GM23338 (cell line): ENCODE data around the gene REEP6. TPM values are rescaled to one million over a fixed set of nuclear protein-coding genes. Genes with fewer than 3 reads are reported as not detected.

Experiments
- ATAC-seq: fragments of 200-7000 bp; cut with Tn5 transposase; 3 replicates; pipeline ENCODE4 v1.9.1; 2020
- DNase-seq: peaks from one replicate; pipeline ENCODE4 v3.0.0-alpha.2; 2015; ENCODE audit warnings: low spot score
- H2AFZ ChIP-seq: fragments of 200-600 bp; sonication (generic); 2 replicates; pipeline ENCODE4 v1.8.0; 2016; ENCODE audit warnings: antibody characterized with exemption, mild to moderate bottlenecking, moderate library complexity
- H3F3A ChIP-seq: fragments of 200-600 bp; sonication (generic); replicated peaks from 2 replicates; pipeline ENCODE4 v1.8.0; 2017; ENCODE audit warnings: antibody characterized with exemption, mixed run types, low read depth
- H3K27ac ChIP-seq: fragments of 200-600 bp; sonication (generic); 2 replicates; pipeline ENCODE4 v1.6.1; 2016; ENCODE audit warnings: low read depth
- H3K27me3 ChIP-seq: fragments of 200-600 bp; sonication (generic); 2 replicates; pipeline ENCODE4 v1.8.0; 2016; ENCODE audit warnings: mild to moderate bottlenecking, mixed run types, moderate library complexity; ENCODE audit not compliant: insufficient read depth
- H3K36me3 ChIP-seq: fragments of 200-600 bp; sonication (generic); 2 replicates; pipeline ENCODE4 v1.8.0; 2016; ENCODE audit warnings: mild to moderate bottlenecking; ENCODE audit not compliant: insufficient read depth
- H3K4me1 ChIP-seq: fragments of 200-600 bp; sonication (generic); 2 replicates; pipeline ENCODE4 v1.8.0; 2016; ENCODE audit warnings: mild to moderate bottlenecking, moderate library complexity; ENCODE audit not compliant: insufficient read depth
- H3K4me2 ChIP-seq: fragments of 200-600 bp; sonication (generic); 2 replicates; pipeline ENCODE4 v1.7.1; 2017; ENCODE audit warnings: mixed run types
- H3K4me3 ChIP-seq: fragments of 200-600 bp; sonication (generic); 2 replicates; pipeline ENCODE4 v1.6.1; 2016; ENCODE audit warnings: mixed run types
- H3K79me2 ChIP-seq: fragments of 200-600 bp; sonication (generic); replicated peaks from 2 replicates; pipeline ENCODE4 v1.8.0; 2017; ENCODE audit warnings: mild to moderate bottlenecking; ENCODE audit not compliant: insufficient read depth
- H3K9me2 ChIP-seq: fragments of 200-600 bp; sonication (generic); 2 replicates; pipeline ENCODE4 v1.8.0; 2017; ENCODE audit not compliant: insufficient read depth
- H4K20me1 ChIP-seq: fragments of 200-600 bp; sonication (generic); replicated peaks from 2 replicates; pipeline ENCODE4 v1.8.0; 2017; ENCODE audit warnings: mild to moderate bottlenecking; ENCODE audit not compliant: insufficient read depth
- H3K27ac Mint-ChIP-seq: 2 replicates; pipeline ENCODE4 v1.8.0; 2020; ENCODE audit warnings: inconsistent platforms, mild to moderate bottlenecking, moderate library complexity, mixed read lengths
- H3K27me3 Mint-ChIP-seq: 3 replicates; pipeline ENCODE4 v1.8.0; 2022; ENCODE audit warnings: low read depth, mild to moderate bottlenecking, moderate library complexity, mixed read lengths, inconsistent platforms; ENCODE audit not compliant: insufficient read depth, poor library complexity
- H3K36me3 Mint-ChIP-seq: 3 replicates; pipeline ENCODE4 v1.8.0; 2021; ENCODE audit warnings: low read depth, mild to moderate bottlenecking, inconsistent platforms, moderate library complexity, mixed read lengths
- H3K4me1 Mint-ChIP-seq: 3 replicates; pipeline ENCODE4 v1.8.0; 2020; ENCODE audit warnings: mild to moderate bottlenecking, inconsistent platforms, mixed read lengths
- H3K4me3 Mint-ChIP-seq: 3 replicates; pipeline ENCODE4 v1.8.0; 2021; ENCODE audit warnings: moderate library complexity, mild to moderate bottlenecking, inconsistent platforms, mixed read lengths
- H3K9me3 Mint-ChIP-seq: 3 replicates; pipeline ENCODE4 v1.8.0; 2020; ENCODE audit warnings: moderate library complexity, mild to moderate bottlenecking, inconsistent platforms, mixed read lengths
- CREB1 ChIP-seq: fragments of 250-450 bp; sonication (Bioruptor Pico); IDR thresholded peaks from 2 replicates; pipeline ENCODE4 v1.5.0; 2020; ENCODE audit warnings: low read depth, mild to moderate bottlenecking, moderate library complexity
- EZH2 ChIP-seq: fragments of 200-600 bp; sonication (generic); IDR thresholded peaks from one replicate; pipeline ENCODE4 v1.8.0; 2017; ENCODE audit warnings: antibody characterized with exemption, mild to moderate bottlenecking, low read depth; ENCODE audit not compliant: unreplicated experiment
- EZH2phosphoT487 ChIP-seq: fragments of 200-600 bp; sonication (generic); IDR thresholded peaks from one replicate; pipeline ENCODE4 v1.8.1; 2018; ENCODE audit warnings: antibody characterized with exemption; ENCODE audit not compliant: unreplicated experiment
- JUNB ChIP-seq: IDR thresholded peaks from one replicate; pipeline ENCODE4 v1.6.1; 2016; ENCODE audit warnings: antibody characterized with exemption; ENCODE audit not compliant: unreplicated experiment
- POLR2AphosphoS5 ChIP-seq: IDR thresholded peaks from 2 replicates; pipeline ENCODE4 v1.6.1; 2016; ENCODE audit warnings: antibody characterized with exemption, low read depth
- STAT1 ChIP-seq: IDR thresholded peaks from one replicate; pipeline ENCODE4 v1.6.1; 2016; ENCODE audit warnings: antibody characterized with exemption; ENCODE audit not compliant: unreplicated experiment
- ZNF114 ChIP-seq: fragments of 250-450 bp; sonication (Bioruptor Pico); IDR thresholded peaks from 2 replicates; pipeline ENCODE4 v1.5.0; 2020; ENCODE audit warnings: mild to moderate bottlenecking, moderate library complexity
- ZNF331 ChIP-seq: fragments of 250-450 bp; sonication (Bioruptor Pico); IDR thresholded peaks from 2 replicates; pipeline ENCODE4 v1.5.0; 2020; ENCODE audit warnings: low read depth, mild to moderate bottlenecking, moderate library complexity
- polyA plus RNA-seq: library from polyadenylated mRNA; unstranded; fragments of >200 nt; fragmentation: Nextera tagmentation; extraction: Ambion mirVana; gene quantifications from 2 replicates; pipeline ENCODE4 v1.2.1, GENCODE V29; 2016
- total RNA-seq: library from RNA; depleted of rRNA; stranded (reverse); fragments of >200 nt; shearing (Covaris generic); gene quantifications from 2 replicates; pipeline ENCODE4 v1.2.3, GENCODE V29; 2014
- TF ChIP-seq, protein P1 (sequence below): IDR thresholded peaks from 2 replicates; pipeline ENCODE4 v1.6.1; 2016; ENCODE audit warnings: antibody characterized with exemption
- TF ChIP-seq, protein P2 (sequence below): IDR thresholded peaks from one replicate; pipeline ENCODE4 v1.6.1; 2018; ENCODE audit warnings: antibody characterized with exemption; ENCODE audit not compliant: unreplicated experiment
- TF ChIP-seq, protein P3 (sequence below): fragments of 250-450 bp; sonication (Bioruptor Pico); IDR thresholded peaks from 2 replicates; pipeline ENCODE4 v1.5.0; 2020; ENCODE audit warnings: mild to moderate bottlenecking, moderate library complexity

The REEP6 gene
- total and polyA plus RNA-seq, 2 experiments from 2014 or later = 15.2 to 20.0 TPM

DNA sequence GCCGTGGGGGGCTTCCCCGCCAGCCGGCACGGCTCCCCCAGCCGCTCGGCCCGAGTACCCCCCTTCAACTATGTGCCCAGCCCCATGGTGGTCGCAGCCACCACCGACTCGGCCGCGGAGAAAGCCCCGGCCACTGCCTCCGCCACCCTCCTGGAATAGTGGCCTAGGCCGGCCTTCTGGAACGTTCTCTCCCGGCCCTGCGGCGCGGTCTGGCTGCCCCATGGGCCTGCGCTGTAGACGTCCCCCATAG, 21.0 kb upstream of the REEP6 start:
- Histone ChIP-seq H3F3A (peaks cover 21% of the 10 kb centered on the region), H3K27me3 (peaks cover 81% of the 10 kb centered on the region), H3K79me2 (no peaks in the 10 kb centered on the region), H3K4me2 (peak overlapping the region; percentile 89), H3K27ac (no peak overlapping the region), H3K4me3 (peak overlapping the region; percentile 63), H3K36me3 (no peaks in the 10 kb centered on the region), H3K4me1 (peaks cover 6% of the 10 kb centered on the region; the same call in 1 of the 2 replicates), H4K20me1 (peaks cover 11% of the 10 kb centered on the region; the same call in 1 of the 2 replicates), H2AFZ (no peak overlapping the region), H3K9me2 (no peaks in the 10 kb centered on the region)
- H3K27me3 Mint-ChIP-seq = peaks cover 58% of the 10 kb centered on the region
- no peak overlapping the region for H3K27ac Mint-ChIP-seq
- no peak for ATAC-seq
- H3K9me3 Mint-ChIP-seq = 0 out of 3 replicates have a peak, but pooled peaks cover 3% of the 10 kb centered on the region
- no peak for DNase-seq
- no peaks in the 10 kb centered on the region; the same call in 2 of the 3 replicates for H3K36me3 Mint-ChIP-seq
- peak overlapping the region; percentile 58 for H3K4me3 Mint-ChIP-seq
- peaks cover 6% of the 10 kb centered on the region; the same call in 2 of the 3 replicates for H3K4me1 Mint-ChIP-seq
- TF ChIP-seq, protein P1, sequence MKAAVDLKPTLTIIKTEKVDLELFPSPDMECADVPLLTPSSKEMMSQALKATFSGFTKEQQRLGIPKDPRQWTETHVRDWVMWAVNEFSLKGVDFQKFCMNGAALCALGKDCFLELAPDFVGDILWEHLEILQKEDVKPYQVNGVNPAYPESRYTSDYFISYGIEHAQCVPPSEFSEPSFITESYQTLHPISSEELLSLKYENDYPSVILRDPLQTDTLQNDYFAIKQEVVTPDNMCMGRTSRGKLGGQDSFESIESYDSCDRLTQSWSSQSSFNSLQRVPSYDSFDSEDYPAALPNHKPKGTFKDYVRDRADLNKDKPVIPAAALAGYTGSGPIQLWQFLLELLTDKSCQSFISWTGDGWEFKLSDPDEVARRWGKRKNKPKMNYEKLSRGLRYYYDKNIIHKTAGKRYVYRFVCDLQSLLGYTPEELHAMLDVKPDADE = no peak
- TF ChIP-seq, protein P2, sequence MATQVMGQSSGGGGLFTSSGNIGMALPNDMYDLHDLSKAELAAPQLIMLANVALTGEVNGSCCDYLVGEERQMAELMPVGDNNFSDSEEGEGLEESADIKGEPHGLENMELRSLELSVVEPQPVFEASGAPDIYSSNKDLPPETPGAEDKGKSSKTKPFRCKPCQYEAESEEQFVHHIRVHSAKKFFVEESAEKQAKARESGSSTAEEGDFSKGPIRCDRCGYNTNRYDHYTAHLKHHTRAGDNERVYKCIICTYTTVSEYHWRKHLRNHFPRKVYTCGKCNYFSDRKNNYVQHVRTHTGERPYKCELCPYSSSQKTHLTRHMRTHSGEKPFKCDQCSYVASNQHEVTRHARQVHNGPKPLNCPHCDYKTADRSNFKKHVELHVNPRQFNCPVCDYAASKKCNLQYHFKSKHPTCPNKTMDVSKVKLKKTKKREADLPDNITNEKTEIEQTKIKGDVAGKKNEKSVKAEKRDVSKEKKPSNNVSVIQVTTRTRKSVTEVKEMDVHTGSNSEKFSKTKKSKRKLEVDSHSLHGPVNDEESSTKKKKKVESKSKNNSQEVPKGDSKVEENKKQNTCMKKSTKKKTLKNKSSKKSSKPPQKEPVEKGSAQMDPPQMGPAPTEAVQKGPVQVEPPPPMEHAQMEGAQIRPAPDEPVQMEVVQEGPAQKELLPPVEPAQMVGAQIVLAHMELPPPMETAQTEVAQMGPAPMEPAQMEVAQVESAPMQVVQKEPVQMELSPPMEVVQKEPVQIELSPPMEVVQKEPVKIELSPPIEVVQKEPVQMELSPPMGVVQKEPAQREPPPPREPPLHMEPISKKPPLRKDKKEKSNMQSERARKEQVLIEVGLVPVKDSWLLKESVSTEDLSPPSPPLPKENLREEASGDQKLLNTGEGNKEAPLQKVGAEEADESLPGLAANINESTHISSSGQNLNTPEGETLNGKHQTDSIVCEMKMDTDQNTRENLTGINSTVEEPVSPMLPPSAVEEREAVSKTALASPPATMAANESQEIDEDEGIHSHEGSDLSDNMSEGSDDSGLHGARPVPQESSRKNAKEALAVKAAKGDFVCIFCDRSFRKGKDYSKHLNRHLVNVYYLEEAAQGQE = no peak
- no peak for TF ChIP-seq ZNF114 (CRISPR knock-in tag)
- peak; percentile 5 for TF ChIP-seq EZH2
- no peak for TF ChIP-seq EZH2phosphoT487
- TF ChIP-seq JUNB = no peak
- no peak for TF ChIP-seq STAT1
- TF ChIP-seq CREB1 (CRISPR knock-in tag) = no peak
- TF ChIP-seq ZNF331 (CRISPR knock-in tag) = no peak
- TF ChIP-seq, protein P3, sequence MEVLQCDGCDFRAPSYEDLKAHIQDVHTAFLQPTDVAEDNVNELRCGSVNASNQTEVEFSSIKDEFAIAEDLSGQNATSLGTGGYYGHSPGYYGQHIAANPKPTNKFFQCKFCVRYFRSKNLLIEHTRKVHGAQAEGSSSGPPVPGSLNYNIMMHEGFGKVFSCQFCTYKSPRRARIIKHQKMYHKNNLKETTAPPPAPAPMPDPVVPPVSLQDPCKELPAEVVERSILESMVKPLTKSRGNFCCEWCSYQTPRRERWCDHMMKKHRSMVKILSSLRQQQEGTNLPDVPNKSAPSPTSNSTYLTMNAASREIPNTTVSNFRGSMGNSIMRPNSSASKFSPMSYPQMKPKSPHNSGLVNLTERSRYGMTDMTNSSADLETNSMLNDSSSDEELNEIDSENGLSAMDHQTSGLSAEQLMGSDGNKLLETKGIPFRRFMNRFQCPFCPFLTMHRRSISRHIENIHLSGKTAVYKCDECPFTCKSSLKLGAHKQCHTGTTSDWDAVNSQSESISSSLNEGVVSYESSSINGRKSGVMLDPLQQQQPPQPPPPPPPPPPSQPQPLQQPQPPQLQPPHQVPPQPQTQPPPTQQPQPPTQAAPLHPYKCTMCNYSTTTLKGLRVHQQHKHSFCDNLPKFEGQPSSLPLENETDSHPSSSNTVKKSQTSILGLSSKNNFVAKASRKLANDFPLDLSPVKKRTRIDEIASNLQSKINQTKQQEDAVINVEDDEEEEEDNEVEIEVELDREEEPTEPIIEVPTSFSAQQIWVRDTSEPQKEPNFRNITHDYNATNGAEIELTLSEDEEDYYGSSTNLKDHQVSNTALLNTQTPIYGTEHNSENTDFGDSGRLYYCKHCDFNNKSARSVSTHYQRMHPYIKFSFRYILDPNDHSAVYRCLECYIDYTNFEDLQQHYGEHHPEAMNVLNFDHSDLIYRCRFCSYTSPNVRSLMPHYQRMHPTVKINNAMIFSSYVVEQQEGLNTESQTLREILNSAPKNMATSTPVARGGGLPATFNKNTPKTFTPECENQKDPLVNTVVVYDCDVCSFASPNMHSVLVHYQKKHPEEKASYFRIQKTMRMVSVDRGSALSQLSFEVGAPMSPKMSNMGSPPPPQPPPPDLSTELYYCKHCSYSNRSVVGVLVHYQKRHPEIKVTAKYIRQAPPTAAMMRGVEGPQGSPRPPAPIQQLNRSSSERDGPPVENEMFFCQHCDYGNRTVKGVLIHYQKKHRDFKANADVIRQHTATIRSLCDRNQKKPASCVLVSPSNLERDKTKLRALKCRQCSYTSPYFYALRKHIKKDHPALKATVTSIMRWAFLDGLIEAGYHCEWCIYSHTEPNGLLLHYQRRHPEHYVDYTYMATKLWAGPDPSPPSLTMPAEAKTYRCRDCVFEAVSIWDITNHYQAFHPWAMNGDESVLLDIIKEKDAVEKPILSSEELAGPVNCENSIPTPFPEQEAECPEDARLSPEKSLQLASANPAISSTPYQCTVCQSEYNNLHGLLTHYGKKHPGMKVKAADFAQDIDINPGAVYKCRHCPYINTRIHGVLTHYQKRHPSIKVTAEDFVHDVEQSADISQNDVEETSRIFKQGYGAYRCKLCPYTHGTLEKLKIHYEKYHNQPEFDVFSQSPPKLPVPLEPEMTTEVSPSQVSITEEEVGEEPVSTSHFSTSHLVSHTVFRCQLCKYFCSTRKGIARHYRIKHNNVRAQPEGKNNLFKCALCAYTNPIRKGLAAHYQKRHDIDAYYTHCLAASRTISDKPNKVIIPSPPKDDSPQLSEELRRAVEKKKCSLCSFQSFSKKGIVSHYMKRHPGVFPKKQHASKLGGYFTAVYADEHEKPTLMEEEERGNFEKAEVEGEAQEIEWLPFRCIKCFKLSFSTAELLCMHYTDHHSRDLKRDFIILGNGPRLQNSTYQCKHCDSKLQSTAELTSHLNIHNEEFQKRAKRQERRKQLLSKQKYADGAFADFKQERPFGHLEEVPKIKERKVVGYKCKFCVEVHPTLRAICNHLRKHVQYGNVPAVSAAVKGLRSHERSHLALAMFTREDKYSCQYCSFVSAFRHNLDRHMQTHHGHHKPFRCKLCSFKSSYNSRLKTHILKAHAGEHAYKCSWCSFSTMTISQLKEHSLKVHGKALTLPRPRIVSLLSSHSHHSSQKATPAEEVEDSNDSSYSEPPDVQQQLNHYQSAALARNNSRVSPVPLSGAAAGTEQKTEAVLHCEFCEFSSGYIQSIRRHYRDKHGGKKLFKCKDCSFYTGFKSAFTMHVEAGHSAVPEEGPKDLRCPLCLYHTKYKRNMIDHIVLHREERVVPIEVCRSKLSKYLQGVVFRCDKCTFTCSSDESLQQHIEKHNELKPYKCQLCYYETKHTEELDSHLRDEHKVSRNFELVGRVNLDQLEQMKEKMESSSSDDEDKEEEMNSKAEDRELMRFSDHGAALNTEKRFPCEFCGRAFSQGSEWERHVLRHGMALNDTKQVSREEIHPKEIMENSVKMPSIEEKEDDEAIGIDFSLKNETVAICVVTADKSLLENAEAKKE (CRISPR knock-in tag) = no peak
- peak; percentile 14; the same call in 1 of the 2 replicates for TF ChIP-seq POLR2AphosphoS5
